Fibroblast of lung (primary cell): ENCODE measurements around the gene SCGB1D1.

ENCODE experiments used
- CTCF ChIP-seq, 2 donors: IDR thresholded peaks in 1 of 2; conservative IDR thresholded peaks in 1 of 2; 1 replicate in 1 of 2; 2 replicates in 1 of 2; pipeline ENCODE4 v1.5.1; 2011 to 2012; ENCODE audit warnings: low read length in 2 of 2, control low read depth in 1 of 2, inconsistent platforms in 1 of 2, low read depth in 1 of 2, mild to moderate bottlenecking in 1 of 2
- EZH2 ChIP-seq: IDR thresholded peaks from 2 replicates; pipeline ENCODE4 v1.5.1; 2012; ENCODE audit warnings: low read length, control low read depth, mild to moderate bottlenecking; ENCODE audit errors: missing control alignments

DNA sequence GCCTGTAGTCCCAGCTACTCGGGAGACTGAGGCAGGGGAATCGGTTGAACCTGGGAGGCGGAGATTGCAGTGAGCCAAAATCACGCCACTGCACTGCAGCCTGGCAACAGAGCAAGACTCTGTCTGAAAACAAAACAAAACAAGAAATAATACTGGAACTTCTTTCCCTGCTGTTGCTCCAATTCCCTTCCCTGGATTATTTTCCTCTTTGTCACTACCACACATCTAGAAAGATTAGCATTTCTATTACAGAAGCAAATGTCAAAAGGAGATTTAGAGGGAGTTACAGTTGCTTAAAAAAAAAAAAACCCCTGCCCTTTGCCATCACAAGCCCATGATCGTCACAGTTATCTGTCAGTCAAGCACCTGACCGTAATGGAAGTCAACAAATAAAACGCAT, 17.7 kb upstream of the SCGB1D1 start:
- TF ChIP-seq CTCF (conservative IDR thresholded peaks at IDR 0.05 in 1 of 2, IDR thresholded peaks at IDR 0.05 in 1 of 2; ENCODE audit: low read depth in 1 of 2, low read length in 2 of 2), result no peak
- TF ChIP-seq EZH2, result no peak
